ENCODE data around the gene FILIP1L. TPM values are rescaled to one million over a fixed set of nuclear protein-coding genes. Genes with fewer than 3 reads are reported as not detected.
A peak's percentile ranks its signal among the peaks of the same experiment; 100 is the strongest.

Gene FILIP1L
- total and polyA plus RNA-seq, 2 of the 13 experiments (the other 11 are each of a cell fraction or from before 2014, with no cell fraction given), result 8.1 to 187 TPM

DNA sequence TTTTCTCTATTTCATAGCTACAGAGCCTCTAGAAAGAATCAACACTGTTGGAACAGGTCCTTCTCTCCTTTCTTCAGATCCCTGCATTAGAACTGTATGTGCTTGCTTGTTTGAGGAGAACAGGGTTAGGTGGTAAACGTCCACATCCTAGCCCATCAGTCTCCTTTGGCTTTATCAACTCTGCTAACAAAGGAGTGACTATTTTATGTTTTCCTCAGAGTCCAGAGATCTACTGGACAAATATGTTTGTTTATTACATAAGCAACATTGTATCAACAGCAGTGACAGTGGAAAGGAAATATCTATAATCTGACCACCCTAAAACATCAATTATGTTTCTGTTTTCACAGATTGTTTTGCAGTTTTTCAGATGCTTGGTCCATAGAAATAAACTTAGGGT lies 257.0 kb downstream of the FILIP1L start (continued):
- TF ChIP-seq, protein P1, sequence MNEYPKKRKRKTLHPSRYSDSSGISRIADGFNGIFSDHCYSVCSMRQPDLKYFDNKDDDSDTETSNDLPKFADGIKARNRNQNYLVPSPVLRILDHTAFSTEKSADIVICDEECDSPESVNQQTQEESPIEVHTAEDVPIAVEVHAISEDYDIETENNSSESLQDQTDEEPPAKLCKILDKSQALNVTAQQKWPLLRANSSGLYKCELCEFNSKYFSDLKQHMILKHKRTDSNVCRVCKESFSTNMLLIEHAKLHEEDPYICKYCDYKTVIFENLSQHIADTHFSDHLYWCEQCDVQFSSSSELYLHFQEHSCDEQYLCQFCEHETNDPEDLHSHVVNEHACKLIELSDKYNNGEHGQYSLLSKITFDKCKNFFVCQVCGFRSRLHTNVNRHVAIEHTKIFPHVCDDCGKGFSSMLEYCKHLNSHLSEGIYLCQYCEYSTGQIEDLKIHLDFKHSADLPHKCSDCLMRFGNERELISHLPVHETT (CRISPR knock-in tag; conservative IDR thresholded peaks at IDR 0.05), result no peak
- TF ChIP-seq CREB1 (IDR thresholded peaks at IDR 0.05), result no peak
- TF ChIP-seq CREB1 (CRISPR knock-in tag; IDR thresholded peaks at IDR 0.05), result peak; percentile 53; the same call in 1 of the 2 replicates
- no peak for TF ChIP-seq DDIT3 (CRISPR knock-in tag; IDR thresholded peaks at IDR 0.05)
- no peak for TF ChIP-seq ZNF646 (CRISPR knock-in tag; IDR thresholded peaks at IDR 0.05)
- no peak for TF ChIP-seq PRDM4 (CRISPR knock-in tag; IDR thresholded peaks at IDR 0.05; ENCODE audit: borderline replicate concordance)
- TF ChIP-seq RBFOX2 (IDR thresholded peaks at IDR 0.05; ENCODE audit: low read depth, low read length), result peak; percentile 2; the same call in 1 of the 2 replicates
- no peak for TF ChIP-seq ZNF75D (CRISPR knock-in tag; IDR thresholded peaks at IDR 0.05; ENCODE audit: borderline replicate concordance)
- TF ChIP-seq HNF4A (CRISPR knock-in tag; IDR thresholded peaks at IDR 0.05), result peak; percentile 73
- no peak for TF ChIP-seq DMAP1 (CRISPR knock-in tag; IDR thresholded peaks at IDR 0.05)
- TF ChIP-seq, protein P2, sequence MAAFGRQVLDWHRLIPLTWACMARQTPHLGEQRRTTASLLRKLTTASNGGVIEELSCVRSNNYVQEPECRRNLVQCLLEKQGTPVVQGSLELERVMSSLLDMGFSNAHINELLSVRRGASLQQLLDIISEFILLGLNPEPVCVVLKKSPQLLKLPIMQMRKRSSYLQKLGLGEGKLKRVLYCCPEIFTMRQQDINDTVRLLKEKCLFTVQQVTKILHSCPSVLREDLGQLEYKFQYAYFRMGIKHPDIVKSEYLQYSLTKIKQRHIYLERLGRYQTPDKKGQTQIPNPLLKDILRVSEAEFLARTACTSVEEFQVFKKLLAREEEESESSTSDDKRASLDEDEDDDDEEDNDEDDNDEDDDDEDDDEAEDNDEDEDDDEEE (CRISPR knock-in tag; IDR thresholded peaks at IDR 0.05), result no peak
- no peak for TF ChIP-seq KLF16 (CRISPR knock-in tag; IDR thresholded peaks at IDR 0.05)
- 0 out of 2 replicates have a peak, but pooled peaks have one; percentile 35 for TF ChIP-seq ZNF503 (CRISPR knock-in tag; IDR thresholded peaks at IDR 0.05)
- no peak for TF ChIP-seq ZNF543 (CRISPR knock-in tag; IDR thresholded peaks at IDR 0.05)
- no peak for TF ChIP-seq ZSCAN9 (CRISPR knock-in tag; IDR thresholded peaks at IDR 0.05; ENCODE audit: borderline replicate concordance)

All from HepG2 (cell line).